ENCODE results near the gene SH3YL1. TPM values are rescaled to one million over a fixed set of nuclear protein-coding genes. Genes with fewer than 3 reads are reported as not detected.

SH3YL1 gene
- polyA plus RNA-seq, 1 of the 3 experiments (the other 2 are of a cell fraction): 22.7 TPM

- H2AFZ ChIP-seq (ENCODE audit: low read depth): no peak overlapping the region
- no peaks in the 10 kb centered on the region for H4K20me1 ChIP-seq (ENCODE audit: insufficient read depth)
- no peaks in the 10 kb centered on the region for H3K9me2 ChIP-seq
- no peak overlapping the region for H3K27ac ChIP-seq (ENCODE audit: low read depth in 2 of 2, low read length in 1 of 2)
- ChIA-PET CTCF (no interaction called here), POLR2A (no interaction called here)
- H3K9me3 ChIP-seq: no peaks in the 10 kb centered on the region
- no peak overlapping the region for H3K4me3 ChIP-seq (ENCODE audit: low read depth in 2 of 2, low read length in 1 of 2)
- no peaks in the 10 kb centered on the region for H3K27me3 ChIP-seq (ENCODE audit: insufficient read depth)
- no peak for DNase-seq
- no peaks in the 10 kb centered on the region for H3K4me1 ChIP-seq (ENCODE audit: control insufficient read depth in 1 of 2, insufficient read depth in 2 of 2, low read depth in 1 of 2, low read length in 1 of 2)
- no peak overlapping the region for H3K9ac ChIP-seq
- no peaks in the 10 kb centered on the region for H3K79me2 ChIP-seq (ENCODE audit: insufficient read depth)
- H3F3A ChIP-seq (replicated peaks; ENCODE audit: insufficient read depth): no peaks in the 10 kb centered on the region
- TF ChIP-seq FOXJ3 (CRISPR knock-in tag; IDR thresholded peaks at IDR 0.05) (no peak), NRF1 (IDR thresholded peaks at IDR 0.05; ENCODE audit: low read depth, low read length) (no peak), CHD2 (IDR thresholded peaks at IDR 0.05; ENCODE audit: low read length, partially characterized antibody) (no peak), RFX5 (IDR thresholded peaks at IDR 0.05; ENCODE audit: low read length) (no peak), IRF3 (IDR thresholded peaks at IDR 0.05; ENCODE audit: low read depth, low read length) (no peak), TAF1 (IDR thresholded peaks at IDR 0.05; ENCODE audit: borderline replicate concordance, low read depth, low read length) (no peak), TEAD4 (IDR thresholded peaks at IDR 0.05; ENCODE audit: borderline replicate concordance, insufficient read depth) (no peak), YY1 (IDR thresholded peaks at IDR 0.05; ENCODE audit: low read depth) (no peak), SMC3 (IDR thresholded peaks at IDR 0.05; ENCODE audit: low read depth, low read length) (no peak)
- TF ChIP-seq, protein P1, sequence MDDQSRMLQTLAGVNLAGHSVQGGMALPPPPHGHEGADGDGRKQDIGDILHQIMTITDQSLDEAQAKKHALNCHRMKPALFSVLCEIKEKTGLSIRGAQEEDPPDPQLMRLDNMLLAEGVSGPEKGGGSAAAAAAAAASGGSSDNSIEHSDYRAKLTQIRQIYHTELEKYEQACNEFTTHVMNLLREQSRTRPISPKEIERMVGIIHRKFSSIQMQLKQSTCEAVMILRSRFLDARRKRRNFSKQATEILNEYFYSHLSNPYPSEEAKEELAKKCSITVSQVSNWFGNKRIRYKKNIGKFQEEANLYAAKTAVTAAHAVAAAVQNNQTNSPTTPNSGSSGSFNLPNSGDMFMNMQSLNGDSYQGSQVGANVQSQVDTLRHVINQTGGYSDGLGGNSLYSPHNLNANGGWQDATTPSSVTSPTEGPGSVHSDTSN (IDR thresholded peaks at IDR 0.05): no peak
- TF ChIP-seq, protein P2, sequence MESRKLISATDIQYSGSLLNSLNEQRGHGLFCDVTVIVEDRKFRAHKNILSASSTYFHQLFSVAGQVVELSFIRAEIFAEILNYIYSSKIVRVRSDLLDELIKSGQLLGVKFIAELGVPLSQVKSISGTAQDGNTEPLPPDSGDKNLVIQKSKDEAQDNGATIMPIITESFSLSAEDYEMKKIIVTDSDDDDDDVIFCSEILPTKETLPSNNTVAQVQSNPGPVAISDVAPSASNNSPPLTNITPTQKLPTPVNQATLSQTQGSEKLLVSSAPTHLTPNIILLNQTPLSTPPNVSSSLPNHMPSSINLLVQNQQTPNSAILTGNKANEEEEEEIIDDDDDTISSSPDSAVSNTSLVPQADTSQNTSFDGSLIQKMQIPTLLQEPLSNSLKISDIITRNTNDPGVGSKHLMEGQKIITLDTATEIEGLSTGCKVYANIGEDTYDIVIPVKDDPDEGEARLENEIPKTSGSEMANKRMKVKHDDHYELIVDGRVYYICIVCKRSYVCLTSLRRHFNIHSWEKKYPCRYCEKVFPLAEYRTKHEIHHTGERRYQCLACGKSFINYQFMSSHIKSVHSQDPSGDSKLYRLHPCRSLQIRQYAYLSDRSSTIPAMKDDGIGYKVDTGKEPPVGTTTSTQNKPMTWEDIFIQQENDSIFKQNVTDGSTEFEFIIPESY (IDR thresholded peaks at IDR 0.05; ENCODE audit: borderline replicate concordance, low read depth): no peak
- TF ChIP-seq, protein P3, sequence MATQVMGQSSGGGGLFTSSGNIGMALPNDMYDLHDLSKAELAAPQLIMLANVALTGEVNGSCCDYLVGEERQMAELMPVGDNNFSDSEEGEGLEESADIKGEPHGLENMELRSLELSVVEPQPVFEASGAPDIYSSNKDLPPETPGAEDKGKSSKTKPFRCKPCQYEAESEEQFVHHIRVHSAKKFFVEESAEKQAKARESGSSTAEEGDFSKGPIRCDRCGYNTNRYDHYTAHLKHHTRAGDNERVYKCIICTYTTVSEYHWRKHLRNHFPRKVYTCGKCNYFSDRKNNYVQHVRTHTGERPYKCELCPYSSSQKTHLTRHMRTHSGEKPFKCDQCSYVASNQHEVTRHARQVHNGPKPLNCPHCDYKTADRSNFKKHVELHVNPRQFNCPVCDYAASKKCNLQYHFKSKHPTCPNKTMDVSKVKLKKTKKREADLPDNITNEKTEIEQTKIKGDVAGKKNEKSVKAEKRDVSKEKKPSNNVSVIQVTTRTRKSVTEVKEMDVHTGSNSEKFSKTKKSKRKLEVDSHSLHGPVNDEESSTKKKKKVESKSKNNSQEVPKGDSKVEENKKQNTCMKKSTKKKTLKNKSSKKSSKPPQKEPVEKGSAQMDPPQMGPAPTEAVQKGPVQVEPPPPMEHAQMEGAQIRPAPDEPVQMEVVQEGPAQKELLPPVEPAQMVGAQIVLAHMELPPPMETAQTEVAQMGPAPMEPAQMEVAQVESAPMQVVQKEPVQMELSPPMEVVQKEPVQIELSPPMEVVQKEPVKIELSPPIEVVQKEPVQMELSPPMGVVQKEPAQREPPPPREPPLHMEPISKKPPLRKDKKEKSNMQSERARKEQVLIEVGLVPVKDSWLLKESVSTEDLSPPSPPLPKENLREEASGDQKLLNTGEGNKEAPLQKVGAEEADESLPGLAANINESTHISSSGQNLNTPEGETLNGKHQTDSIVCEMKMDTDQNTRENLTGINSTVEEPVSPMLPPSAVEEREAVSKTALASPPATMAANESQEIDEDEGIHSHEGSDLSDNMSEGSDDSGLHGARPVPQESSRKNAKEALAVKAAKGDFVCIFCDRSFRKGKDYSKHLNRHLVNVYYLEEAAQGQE (IDR thresholded peaks at IDR 0.05; ENCODE audit: low read depth, low read length): no peak
- WGBS (ENCODE audit: low lambda C conversion rate): 46% methylated on average over 3 of the region's 3 CpGs
- H3K4me2 ChIP-seq: no peak overlapping the region
- peaks cover 9 to 21% of the 10 kb centered on the region in 2 experiments for H3K36me3 ChIP-seq (replicated peaks in 1 of 2; ENCODE audit: control insufficient read depth in 1 of 2, insufficient read depth in 2 of 2, low read length in 1 of 2)
Observed at GRCh38 chr2:216068-216467, 47.8 kb downstream of the SH3YL1 start.

Data from SK-N-SH (cell line).